HG03354 (cell line): ENCODE measurements around the gene JUND.

Experiments
- ATAC-seq: cut with Tn5 transposase; IDR thresholded peaks from one replicate; pipeline ENCODE4 v1.9.1; 2021; ENCODE audit warnings: mild to moderate bottlenecking; ENCODE audit not compliant: unreplicated experiment, poor library complexity, severe bottlenecking

JUND gene

GRCh38 chr19:18291590-18292461 is 10.4 kb upstream of the JUND start:
- ATAC-seq: peak; percentile 46

GRCh38 chr19:18291019-18291524 is 9.7 kb upstream of the JUND start:
- no peak for ATAC-seq

- no peak for ATAC-seq
Observed at GRCh38 chr19:18290302-18291018, 9.0 kb upstream of the JUND start.

- no peak for ATAC-seq
Observed at GRCh38 chr19:18289471-18290301, 8.3 kb upstream of the JUND start.

GRCh38 chr19:18287836-18288772 is 6.7 kb upstream of the JUND start:
- ATAC-seq: no peak

- ATAC-seq: no peak
Observed at GRCh38 chr19:18286973-18287635, 5.7 kb upstream of the JUND start.

- no peak for ATAC-seq
Observed at GRCh38 chr19:18284712-18285360, 3.4 kb upstream of the JUND start.

GRCh38 chr19:18283338-18283737 is 1.9 kb upstream of the JUND start:
- no peak for ATAC-seq

GRCh38 chr19:18282788-18283141 is 1.3 kb upstream of the JUND start:
- no peak for ATAC-seq

- ATAC-seq: no peak
Observed at GRCh38 chr19:18282021-18282787, 782 bp upstream of the JUND start.

GRCh38 chr19:18280247-18281081 is 958 bp downstream of the JUND start:
- ATAC-seq: peak; percentile 18

- peak; percentile 1 for ATAC-seq
Observed at GRCh38 chr19:18279516-18280246, 1.7 kb downstream of the JUND start.

GRCh38 chr19:18279266-18279515 is 2.2 kb downstream of the JUND start:
- ATAC-seq: no peak

GRCh38 chr19:18278521-18279265 is 2.7 kb downstream of the JUND start:
- no peak for ATAC-seq

- ATAC-seq: no peak
Observed at GRCh38 chr19:18274781-18275356, 6.6 kb downstream of the JUND start.
